BJ (cell line): ENCODE data around the gene CYP24A1. TPM values are rescaled to one million over a fixed set of nuclear protein-coding genes. Genes with fewer than 3 reads are reported as not detected.

Experiments
- CTCF ChIA-PET: fragments of 350-600 bp; formaldehyde crosslinking; extraction: SDS; loops from one replicate; lab custom pipeline; 2021; ENCODE audit warnings: antibody characterized with exemption, inconsistent platforms; lab: Yijun Ruan, JAX
- POLR2A ChIA-PET: fragments of 300-600 bp; sonication (Branson Sonifier 250); formaldehyde crosslinking; extraction: SDS; loops from one replicate; lab custom pipeline; 2021; ENCODE audit warnings: antibody characterized with exemption; lab: Charles Lee
- DNase-seq: peaks from one replicate; pipeline ENCODE4 v3.0.0-alpha.2; 2011; ENCODE audit warnings: low read depth
- H3K27me3 ChIP-seq: 2 replicates; pipeline ENCODE4 v1.6.0; 2011; ENCODE audit warnings: low read length; ENCODE audit not compliant: control insufficient read depth, insufficient read depth
- H3K36me3 ChIP-seq: 2 replicates; pipeline ENCODE4 v1.5.1; 2011; ENCODE audit warnings: low read length; ENCODE audit not compliant: control insufficient read depth, insufficient read depth
- H3K4me3 ChIP-seq: 2 replicates; pipeline ENCODE4 v1.5.1; 2011; ENCODE audit warnings: low read depth, mild to moderate bottlenecking, control low read depth, low read length
- CTCF ChIP-seq: IDR thresholded peaks from 2 replicates; pipeline ENCODE4 v1.5.1; 2011; ENCODE audit warnings: low read depth, mild to moderate bottlenecking, control low read depth, inconsistent platforms, low read length, moderate library complexity; ENCODE audit not compliant: insufficient read depth
- polyA plus RNA-seq: library from polyadenylated mRNA; depleted of rRNA; stranded (reverse); fragments of >200 nt; gene quantifications from 2 replicates; pipeline ENCODE4 v1.2.3, GENCODE V29; 2011

CYP24A1 gene
- polyA plus RNA-seq, 1 experiment: 0.10 TPM

- Histone ChIP-seq H3K27me3 (peaks cover 2% of the 10 kb centered on the region; the same call in 1 of the 2 replicates), H3K4me3 (peak within 1 kb of the TSS; percentile 82), H3K36me3 (no peaks in the 10 kb centered on the region)
- ChIA-PET CTCF (interaction anchor here (1.0 to 13.0 kb wide), 9 partner anchors 9 to 440 kb away, joined by 3 to 544 read pairs (median 9); no protein-coding TSS in a partner anchor), POLR2A (no interaction called here)
- DNase-seq: no peak
- TF ChIP-seq CTCF: peak; percentile 81
Measured at GRCh38 chr20:54207743-54208547, 34.2 kb upstream of the CYP24A1 start, which contains the start of gene PFDN4. Gene PFDN4, plus strand, starts transcription at chr20:54208087. Its CDS starts 14 bp downstream, at chr20:54208101.

DNA sequence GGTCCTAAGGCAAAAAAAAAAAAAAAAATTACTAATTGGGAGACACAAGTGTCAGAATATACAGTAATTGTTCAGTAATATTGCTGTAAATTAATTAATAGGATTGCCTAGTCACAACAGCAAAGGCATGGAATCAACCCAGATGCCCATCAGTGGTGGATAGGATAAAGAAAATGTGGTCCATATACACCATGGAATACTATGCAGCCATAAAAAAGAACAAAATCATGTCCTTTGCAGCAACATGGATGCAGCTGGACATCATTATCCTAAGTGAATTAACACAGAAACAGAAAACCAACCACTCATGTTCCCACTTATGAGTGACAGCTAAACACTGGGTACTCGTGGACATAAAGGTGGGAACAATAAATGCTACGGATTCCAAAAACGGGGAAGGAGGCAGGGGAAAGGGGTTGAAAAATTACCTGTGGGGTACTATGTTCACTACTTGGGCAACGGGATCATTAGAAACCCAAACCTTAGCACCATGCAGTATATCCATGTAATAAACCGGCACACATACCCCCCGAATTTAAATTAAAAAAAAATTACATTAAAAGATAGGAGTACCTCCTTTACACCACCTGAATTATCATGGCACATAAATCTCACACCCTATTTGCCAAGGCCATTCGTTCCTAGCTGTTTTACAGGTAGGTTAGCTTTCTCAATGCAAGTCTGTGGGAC is 33.4 kb upstream of the CYP24A1 start:
- ChIA-PET POLR2A (no interaction called here), CTCF (interaction anchor here (1.1 to 13.0 kb wide), 7 partner anchors 8 to 130 kb away, joined by 3 to 544 read pairs (median 9); no protein-coding TSS in a partner anchor)
- Histone ChIP-seq H3K4me3 (no peak overlapping the region; the same call in 1 of the 2 replicates), H3K27me3 (peaks cover 2% of the 10 kb centered on the region; the same call in 1 of the 2 replicates), H3K36me3 (no peaks in the 10 kb centered on the region)
- no peak for DNase-seq
- no peak for TF ChIP-seq CTCF

DNA sequence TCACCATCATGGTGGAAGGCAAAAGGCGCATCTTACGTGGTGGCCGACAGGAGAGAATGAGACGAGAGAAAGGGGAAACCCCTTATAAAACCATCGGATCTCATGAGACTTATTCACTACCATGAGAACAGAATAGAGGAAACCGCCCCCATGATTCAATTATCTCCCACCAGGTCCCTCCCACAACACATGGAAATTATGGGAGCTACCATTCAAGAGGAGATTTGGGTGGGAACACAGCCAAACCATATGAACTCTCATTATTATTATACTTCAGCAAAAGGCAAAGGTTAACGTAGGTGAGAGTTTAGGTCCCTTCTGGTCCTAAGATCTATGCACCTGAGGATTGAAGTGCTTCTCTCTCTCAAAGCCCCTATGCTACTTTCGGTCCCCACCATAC is 31.7 kb upstream of the CYP24A1 start:
- Histone ChIP-seq H3K27me3 (peaks cover 2% of the 10 kb centered on the region; the same call in 1 of the 2 replicates), H3K4me3 (no peak overlapping the region), H3K36me3 (no peaks in the 10 kb centered on the region)
- POLR2A ChIA-PET: no interaction called here
- no peak for DNase-seq
- CTCF ChIA-PET: interaction anchor here (1.5 to 13.0 kb wide), 3 partner anchors 7 to 441 kb away, joined by 3 to 544 read pairs (median 32); no protein-coding TSS in a partner anchor
- no peak for TF ChIP-seq CTCF

- ChIA-PET POLR2A (no interaction called here), CTCF (interaction anchor here (1.5 to 13.0 kb wide), 2 partner anchors 106 to 442 kb away, joined by 3 to 544 read pairs; no protein-coding TSS in a partner anchor)
- Histone ChIP-seq H3K4me3 (no peak overlapping the region), H3K27me3 (peaks cover 2% of the 10 kb centered on the region; the same call in 1 of the 2 replicates), H3K36me3 (no peaks in the 10 kb centered on the region)
- TF ChIP-seq CTCF: no peak
- DNase-seq: no peak
Measured at GRCh38 chr20:54204481-54204880, 30.7 kb upstream of the CYP24A1 start.
